Measurements from ENCODE around the gene RFC3.
A peak's percentile ranks its signal among the peaks of the same experiment; 100 is the strongest.
"Not testable (repeated sequence)": the region's sequence is repeated elsewhere in the genome, so short reads cannot be mapped to it uniquely, and the experiment has no call there.

RFC3 gene

GRCh38 chr13:33812829-33813228 lies 5.1 kb upstream of the RFC3 start:
- DNase-seq (ENCODE audit: low spot score), result not testable (repeated sequence)

DNA sequence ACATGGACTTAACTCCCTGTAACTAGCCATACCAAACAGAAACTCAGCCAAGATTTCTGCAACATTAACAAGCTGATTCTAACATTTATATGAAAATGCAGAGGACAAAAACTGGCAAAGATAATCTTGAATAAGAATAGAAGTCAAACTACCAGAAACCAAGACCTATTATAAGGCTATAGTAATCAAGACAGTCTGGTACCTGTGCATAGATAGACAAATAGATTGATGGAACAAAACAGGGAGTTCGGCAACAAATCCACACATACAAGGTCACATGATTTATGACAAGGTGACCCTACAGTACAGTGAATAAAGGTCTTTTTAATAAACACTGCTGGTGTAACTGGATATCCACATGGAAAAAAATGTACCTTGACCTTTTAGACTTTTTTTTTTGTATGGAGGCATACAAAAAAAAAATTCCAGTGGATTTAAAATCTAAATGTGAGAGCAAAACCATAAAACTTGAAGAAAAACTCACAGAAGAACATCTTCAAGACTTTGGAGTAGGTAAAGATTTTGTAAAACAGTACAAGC lies 2.9 kb upstream of the RFC3 start:
- DNase-seq (ENCODE audit: low spot score), result no peak

- no peak for DNase-seq (ENCODE audit: low spot score)
These were observed 1.0 kb upstream of the RFC3 start for GRCh38 chr13:33816912-33817311.

DNA sequence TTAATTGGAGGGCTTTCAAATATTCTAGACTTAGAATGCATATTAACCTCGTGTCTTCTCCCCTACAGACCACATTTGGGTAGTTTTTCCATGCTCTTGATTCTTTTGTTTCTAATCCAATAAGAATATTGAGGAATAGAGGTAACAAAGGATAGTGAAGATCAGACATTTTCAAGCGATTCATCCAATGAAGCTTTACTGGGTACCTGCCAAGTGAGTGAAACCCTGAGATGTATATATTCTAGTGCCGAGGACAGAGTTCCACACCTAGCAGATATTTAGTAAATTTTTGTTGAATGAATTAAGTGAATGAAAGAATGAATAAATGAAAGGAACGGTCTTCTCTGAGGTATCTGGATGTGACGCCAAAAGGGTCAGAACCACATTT lies 442 bp upstream of the RFC3 start:
- peak; percentile 10 for DNase-seq (ENCODE audit: low spot score)

DNA sequence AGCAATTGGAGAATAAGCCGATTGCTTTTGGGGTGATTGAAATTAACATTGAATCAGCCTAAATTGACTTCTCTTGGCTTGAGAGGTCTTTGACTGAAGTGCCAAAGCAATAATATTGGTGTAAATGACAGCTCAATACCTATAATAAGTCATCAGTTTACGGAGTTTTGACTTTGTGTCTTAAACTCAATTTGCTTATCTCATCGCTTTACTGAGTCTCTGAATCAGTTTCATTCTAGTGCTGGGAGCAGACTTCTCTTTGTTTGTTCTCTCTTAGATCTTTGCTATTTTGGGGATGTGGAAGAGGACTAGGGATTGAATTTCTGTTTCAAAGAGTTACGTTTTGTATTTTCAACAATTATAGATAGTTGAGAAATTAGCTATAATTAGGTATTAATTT lies 7.1 kb downstream of the RFC3 start:
- DNase-seq (ENCODE audit: low spot score), result peak; percentile 14

DNA sequence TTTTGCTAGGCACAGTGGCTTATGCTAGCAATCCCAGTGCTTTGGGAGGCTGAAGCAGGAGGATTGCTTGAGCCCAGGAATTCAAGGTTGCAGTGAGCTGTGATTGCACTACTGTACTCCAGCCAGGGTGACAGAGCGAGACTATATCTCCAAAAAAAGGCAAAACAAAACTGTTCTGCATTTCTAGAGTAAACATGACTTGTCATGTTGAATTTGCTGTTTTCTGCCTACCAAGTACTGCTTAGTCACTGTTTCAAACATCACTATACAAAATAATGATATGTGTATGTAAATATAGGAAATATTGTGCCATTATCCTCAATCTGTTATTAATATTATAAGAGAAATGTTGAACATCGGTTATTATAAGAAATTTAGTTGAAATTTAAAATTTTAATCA lies 9.2 kb downstream of the RFC3 start:
- peak; percentile 74 for DNase-seq (ENCODE audit: low spot score)

- DNase-seq (ENCODE audit: low spot score), result no peak
These were observed 10.6 kb downstream of the RFC3 start for GRCh38 chr13:33828431-33829129.

- DNase-seq (ENCODE audit: low spot score), result no peak
These were observed 14.9 kb downstream of the RFC3 start for GRCh38 chr13:33832872-33833271.

- no peak for DNase-seq (ENCODE audit: low spot score)
These were observed 20.7 kb downstream of the RFC3 start for GRCh38 chr13:33838647-33839046.

- no peak for DNase-seq (ENCODE audit: low spot score)
These were observed 22.5 kb downstream of the RFC3 start for GRCh38 chr13:33840402-33840801.

GRCh38 chr13:33842207-33842606 lies 24.3 kb downstream of the RFC3 start:
- no peak for DNase-seq (ENCODE audit: low spot score)

DNA sequence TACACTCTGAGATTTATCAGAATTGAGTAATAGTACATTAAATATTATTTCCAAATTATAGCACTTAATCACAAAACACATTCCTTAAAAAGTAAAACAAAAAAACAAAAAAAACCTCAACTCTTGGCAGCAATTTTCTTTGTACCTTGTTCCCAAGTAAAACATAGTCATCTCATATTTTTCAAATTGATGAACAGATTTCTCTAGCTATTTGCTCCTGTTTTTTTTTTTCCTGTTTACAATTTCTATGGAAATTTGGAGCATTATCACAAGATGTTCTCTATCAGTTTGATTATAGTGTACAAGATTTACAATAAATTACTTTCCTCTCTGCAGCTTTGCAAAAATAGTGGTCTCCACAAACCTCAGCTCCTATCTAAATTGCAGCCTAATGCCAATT lies 25.0 kb downstream of the RFC3 start:
- no peak for DNase-seq (ENCODE audit: low spot score)

DNA sequence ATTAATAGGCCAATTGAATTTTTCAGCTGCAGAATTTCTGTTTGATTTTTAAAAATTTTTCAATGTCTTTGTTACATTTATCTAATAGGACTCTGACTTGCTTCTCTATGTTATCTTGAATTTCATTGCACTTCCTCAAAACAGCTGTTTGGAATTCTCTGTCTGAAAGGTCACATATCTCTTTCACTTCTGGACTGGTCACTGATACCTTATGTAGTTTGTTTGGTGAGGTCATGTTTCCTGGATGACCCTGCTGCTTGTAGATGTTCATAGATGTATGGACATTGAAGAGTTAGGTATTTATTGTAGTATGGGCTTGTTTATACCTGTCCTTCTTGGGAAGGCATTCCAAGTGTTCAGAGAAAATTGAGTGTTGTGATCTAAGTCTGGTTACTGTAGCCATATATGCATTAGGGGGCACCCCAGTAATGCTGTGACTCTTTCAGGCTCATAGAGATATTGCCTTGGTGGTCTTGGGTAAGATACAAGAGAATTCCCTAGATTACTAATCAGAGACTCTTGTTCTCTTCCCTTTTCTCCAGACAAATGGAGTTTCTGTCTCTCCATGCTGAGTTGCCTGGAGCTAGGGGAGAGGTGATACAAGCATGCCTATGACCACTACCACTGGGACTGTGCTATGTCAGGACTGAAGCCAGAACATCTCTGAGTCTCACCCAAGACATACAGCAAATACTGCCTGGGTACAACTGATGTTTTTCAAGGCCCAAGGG lies 27.8 kb downstream of the RFC3 start:
- DNase-seq (ENCODE audit: low spot score), result no peak

GRCh38 chr13:33846303-33847062 lies 28.5 kb downstream of the RFC3 start:
- DNase-seq (ENCODE audit: low spot score), result no peak

DNA sequence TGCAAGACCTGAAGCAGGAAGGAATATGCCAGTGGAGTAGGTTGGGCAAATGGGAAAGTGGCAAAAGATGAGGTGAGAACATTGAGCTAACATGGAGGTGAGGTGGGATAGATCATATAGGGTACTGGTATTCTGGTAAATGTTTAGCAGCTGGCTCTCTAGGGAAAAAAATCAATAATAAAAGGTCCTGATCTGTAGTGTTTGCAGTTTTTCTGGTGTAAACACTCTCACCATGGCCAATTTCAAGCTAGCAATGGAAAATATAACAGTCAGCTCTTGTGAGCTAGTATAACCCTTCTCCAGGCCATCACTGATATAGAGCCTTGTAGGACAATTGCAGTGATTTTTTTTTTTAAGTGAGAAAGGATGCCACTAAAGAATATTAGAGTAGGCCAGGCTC lies 31.3 kb downstream of the RFC3 start:
- DNase-seq (ENCODE audit: low spot score), result no peak

- DNase-seq (ENCODE audit: low spot score), result no peak
These were observed 37.5 kb downstream of the RFC3 start for GRCh38 chr13:33855371-33855895.

DNA sequence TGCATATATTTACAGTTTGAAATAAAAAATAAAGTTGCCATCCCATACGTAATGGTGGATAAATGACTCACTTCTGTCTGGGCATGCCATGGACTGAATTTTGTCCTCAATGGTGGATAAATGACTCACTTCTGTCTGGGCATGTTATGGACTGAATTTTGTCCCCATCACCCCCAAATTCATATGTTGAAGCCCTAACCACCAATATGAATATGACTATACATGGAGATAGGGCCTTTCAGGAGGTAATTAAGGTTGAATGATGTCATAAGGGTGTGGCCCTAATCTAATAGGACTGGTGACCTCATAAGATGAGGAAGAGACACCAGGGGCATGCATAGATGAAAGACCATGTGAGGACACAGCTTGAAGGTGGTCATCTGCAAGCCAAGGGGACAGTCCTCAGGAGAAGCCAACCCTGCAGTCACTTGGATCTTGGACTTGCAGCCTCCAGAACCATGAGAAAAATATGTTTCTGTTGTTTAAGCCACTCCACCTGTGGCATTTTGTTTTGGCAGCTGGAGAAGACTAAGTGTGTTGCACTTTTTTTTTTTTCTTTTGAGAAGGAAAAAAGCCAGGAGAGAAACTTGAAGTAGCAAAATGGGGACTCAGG lies 41.8 kb downstream of the RFC3 start:
- DNase-seq (ENCODE audit: low spot score), result no peak

- DNase-seq (ENCODE audit: low spot score), result no peak
These were observed 42.6 kb downstream of the RFC3 start for GRCh38 chr13:33860526-33860925.

DNA sequence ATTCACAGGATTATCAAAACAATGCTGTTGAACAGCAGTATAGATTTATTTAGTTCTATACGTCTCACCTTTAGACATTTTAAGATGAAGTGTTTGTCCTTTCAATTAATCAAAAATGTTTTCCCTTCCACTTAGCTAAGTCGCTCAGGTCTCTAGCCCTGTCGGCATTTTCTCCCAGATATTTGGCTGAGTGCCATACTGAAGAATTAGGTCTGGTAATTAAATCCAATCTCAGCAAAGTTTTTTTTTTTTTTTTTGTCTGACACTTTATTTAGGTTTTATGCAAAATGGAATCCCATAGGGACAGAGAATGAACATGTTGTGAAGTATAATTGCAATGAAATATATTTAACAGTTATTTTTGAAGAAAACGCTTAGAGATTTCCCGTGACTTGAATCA lies 44.1 kb downstream of the RFC3 start:
- no peak for DNase-seq (ENCODE audit: low spot score)

DNA sequence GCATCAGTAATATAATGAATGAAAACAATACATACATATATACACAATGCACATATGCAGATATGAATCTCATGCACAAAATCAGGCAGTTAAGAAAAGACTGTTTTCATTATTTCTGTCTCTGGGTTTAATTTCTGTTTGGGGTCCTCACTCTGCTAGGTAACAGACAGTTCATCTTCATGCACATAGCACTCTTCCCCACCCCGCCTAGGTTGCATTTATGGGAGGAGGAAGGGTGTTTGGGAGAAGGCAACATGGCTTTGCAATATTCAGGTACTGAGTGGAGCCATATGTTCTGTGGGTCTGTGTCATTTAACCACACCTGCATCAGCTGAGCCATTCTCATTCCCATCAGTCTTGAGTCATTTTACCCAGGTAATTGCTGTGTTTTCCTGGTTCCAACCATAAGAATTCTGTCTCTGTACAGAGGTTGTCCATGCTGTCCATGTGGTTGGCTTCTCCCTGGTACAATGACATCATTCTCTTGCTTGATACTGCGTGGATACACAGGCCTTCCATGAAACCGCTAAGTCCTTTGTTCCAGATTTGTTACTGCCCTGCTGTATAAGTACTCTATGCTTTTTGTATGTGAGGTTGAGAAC lies 45.3 kb downstream of the RFC3 start:
- DNase-seq (ENCODE audit: low spot score), result no peak

DNA sequence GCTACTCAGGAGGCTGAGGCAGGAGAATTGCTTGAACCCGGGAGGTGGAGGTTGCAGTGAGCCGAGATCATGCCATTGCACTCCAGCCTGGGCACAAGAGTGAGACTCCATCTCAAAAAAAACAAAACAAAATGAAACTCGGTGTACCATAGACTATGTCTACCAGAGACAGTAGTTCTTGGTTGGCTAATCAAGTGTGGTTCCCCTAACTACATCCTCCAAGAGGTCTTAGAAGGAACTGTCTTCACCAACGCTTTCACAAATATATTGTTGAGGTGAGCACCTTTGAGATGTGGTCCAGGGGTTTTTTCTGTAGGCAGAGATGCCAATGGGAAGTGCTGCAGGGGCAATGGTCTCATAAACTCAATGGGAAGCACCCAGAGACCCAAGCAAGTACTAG lies 48.0 kb downstream of the RFC3 start:
- no peak for DNase-seq (ENCODE audit: low spot score)

GRCh38 chr13:33867472-33867871 lies 49.5 kb downstream of the RFC3 start:
- no peak for DNase-seq (ENCODE audit: low spot score)

Measured in hematopoietic multipotent progenitor cell treated with erythropoietin and hydrocortisone succinate and interleukin-3 and kit ligand, for 17 days (in vitro differentiated cells).